ENCODE data around the gene NNMT. TPM values are rescaled to one million over a fixed set of nuclear protein-coding genes. Genes with fewer than 3 reads are reported as not detected.

Gene NNMT
- total and polyA plus RNA-seq, 9 of the 15 experiments (the other 6 are each of a cell fraction or from before 2014, with no cell fraction given), result 6.1 to 15.0 (median 11.2) TPM

DNA sequence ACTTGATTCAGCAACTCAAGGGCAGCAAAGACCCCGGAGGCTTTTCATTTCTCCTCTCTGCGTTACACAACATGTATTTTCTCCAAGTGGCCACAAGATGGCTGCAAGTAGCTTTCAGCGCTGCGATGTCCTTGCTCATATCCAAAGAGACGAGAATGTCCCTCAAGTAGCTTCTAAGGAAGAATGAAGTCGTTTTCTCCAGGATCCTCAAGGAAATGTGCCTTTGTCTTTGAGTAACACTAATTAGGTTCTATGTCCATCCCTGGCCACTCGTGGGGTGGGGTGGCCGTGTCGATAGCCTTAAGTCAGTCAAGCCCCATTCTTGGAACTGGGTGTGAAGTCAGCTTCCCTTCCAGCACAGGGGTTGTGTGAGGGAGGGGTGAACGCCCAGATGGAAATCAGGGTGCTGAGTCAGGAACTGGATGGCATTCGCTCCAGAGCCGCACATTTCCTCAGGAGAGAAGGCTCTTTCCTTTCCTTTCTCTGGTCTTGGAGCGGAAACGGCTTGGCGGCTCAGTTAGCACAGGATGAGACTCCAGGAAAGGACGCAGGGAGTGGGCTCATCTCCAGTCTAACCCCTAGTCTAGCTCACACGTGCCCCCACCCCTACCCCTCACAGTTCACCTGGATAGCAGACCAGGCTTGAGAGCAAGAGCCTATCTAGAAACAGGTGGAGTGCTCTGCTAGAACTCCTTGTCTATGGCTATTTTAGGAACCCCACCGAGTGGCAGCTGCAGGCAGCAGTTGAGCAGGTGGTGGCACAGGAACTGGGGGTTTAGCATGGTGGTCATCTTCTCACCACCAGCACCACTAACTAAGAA lies 44.3 kb downstream of the NNMT start (continued):
- no peak for TF ChIP-seq GATA2 (CRISPR knock-in tag; IDR thresholded peaks at IDR 0.05)
- TF ChIP-seq ZNF77 (CRISPR knock-in tag; IDR thresholded peaks at IDR 0.05), result no peak
- TF ChIP-seq HDAC2 (IDR thresholded peaks at IDR 0.05), result 0 out of 2 replicates have a peak, but pooled peaks have one; percentile 45
- peak; percentile 48; the same call in 1 of the 2 replicates for TF ChIP-seq CEBPG (CRISPR knock-in tag; IDR thresholded peaks at IDR 0.05)
- peak; percentile 75 to 89 for TF ChIP-seq CEBPG (tag; conservative IDR thresholded peaks at IDR 0.05 in 1 of 2, IDR thresholded peaks at IDR 0.05 in 1 of 2)
- peak; percentile 66; the same call in 1 of the 2 replicates for TF ChIP-seq SMARCA4 (IDR thresholded peaks at IDR 0.05)
- TF ChIP-seq, protein P1, sequence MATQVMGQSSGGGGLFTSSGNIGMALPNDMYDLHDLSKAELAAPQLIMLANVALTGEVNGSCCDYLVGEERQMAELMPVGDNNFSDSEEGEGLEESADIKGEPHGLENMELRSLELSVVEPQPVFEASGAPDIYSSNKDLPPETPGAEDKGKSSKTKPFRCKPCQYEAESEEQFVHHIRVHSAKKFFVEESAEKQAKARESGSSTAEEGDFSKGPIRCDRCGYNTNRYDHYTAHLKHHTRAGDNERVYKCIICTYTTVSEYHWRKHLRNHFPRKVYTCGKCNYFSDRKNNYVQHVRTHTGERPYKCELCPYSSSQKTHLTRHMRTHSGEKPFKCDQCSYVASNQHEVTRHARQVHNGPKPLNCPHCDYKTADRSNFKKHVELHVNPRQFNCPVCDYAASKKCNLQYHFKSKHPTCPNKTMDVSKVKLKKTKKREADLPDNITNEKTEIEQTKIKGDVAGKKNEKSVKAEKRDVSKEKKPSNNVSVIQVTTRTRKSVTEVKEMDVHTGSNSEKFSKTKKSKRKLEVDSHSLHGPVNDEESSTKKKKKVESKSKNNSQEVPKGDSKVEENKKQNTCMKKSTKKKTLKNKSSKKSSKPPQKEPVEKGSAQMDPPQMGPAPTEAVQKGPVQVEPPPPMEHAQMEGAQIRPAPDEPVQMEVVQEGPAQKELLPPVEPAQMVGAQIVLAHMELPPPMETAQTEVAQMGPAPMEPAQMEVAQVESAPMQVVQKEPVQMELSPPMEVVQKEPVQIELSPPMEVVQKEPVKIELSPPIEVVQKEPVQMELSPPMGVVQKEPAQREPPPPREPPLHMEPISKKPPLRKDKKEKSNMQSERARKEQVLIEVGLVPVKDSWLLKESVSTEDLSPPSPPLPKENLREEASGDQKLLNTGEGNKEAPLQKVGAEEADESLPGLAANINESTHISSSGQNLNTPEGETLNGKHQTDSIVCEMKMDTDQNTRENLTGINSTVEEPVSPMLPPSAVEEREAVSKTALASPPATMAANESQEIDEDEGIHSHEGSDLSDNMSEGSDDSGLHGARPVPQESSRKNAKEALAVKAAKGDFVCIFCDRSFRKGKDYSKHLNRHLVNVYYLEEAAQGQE (IDR thresholded peaks at IDR 0.05; ENCODE audit: borderline replicate concordance), result peak; percentile 77; the same call in 1 of the 2 replicates
- TF ChIP-seq, protein P1 (CRISPR knock-in tag; IDR thresholded peaks at IDR 0.05; ENCODE audit: low read depth), result no peak
- peak; percentile 81 for TF ChIP-seq SMC3 (conservative IDR thresholded peaks at IDR 0.05; ENCODE audit: insufficient read depth, low read depth, low read length)
- TF ChIP-seq ZNF224 (CRISPR knock-in tag; IDR thresholded peaks at IDR 0.05), result no peak
- peak; percentile 87 to 89 for TF ChIP-seq RAD21 (CRISPR knock-in tag; conservative IDR thresholded peaks at IDR 0.05 in 1 of 2, IDR thresholded peaks at IDR 0.05 in 1 of 2)
- TF ChIP-seq NBN (IDR thresholded peaks at IDR 0.05; ENCODE audit: low read depth), result 0 out of 2 replicates have a peak, but pooled peaks have one; percentile 34
- no peak for TF ChIP-seq NFYB (IDR thresholded peaks at IDR 0.05; ENCODE audit: extremely low read depth, insufficient read length)
- TF ChIP-seq, protein P2, sequence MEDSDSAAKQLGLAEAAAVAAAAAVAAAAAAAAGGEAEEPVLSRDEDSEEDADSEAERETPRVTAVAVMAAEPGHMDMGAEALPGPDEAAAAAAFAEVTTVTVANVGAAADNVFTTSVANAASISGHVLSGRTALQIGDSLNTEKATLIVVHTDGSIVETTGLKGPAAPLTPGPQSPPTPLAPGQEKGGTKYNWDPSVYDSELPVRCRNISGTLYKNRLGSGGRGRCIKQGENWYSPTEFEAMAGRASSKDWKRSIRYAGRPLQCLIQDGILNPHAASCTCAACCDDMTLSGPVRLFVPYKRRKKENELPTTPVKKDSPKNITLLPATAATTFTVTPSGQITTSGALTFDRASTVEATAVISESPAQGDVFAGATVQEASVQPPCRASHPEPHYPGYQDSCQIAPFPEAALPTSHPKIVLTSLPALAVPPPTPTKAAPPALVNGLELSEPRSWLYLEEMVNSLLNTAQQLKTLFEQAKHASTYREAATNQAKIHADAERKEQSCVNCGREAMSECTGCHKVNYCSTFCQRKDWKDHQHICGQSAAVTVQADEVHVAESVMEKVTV (CRISPR knock-in tag; IDR thresholded peaks at IDR 0.05), result peak; percentile 73; the same call in 1 of the 2 replicates
- TF ChIP-seq TRIM24 (IDR thresholded peaks at IDR 0.05), result 0 out of 4 replicates have a peak, but pooled peaks of 1 of the 2 experiments have one; percentile 50
- TF ChIP-seq FOXJ2 (tag; IDR thresholded peaks at IDR 0.05), result 0 out of 2 replicates have a peak, but pooled peaks have one; percentile 43
- peak; percentile 63 for TF ChIP-seq BRD9 (IDR thresholded peaks at IDR 0.05; ENCODE audit: low read depth, partially characterized antibody)
- peak; percentile 92 for TF ChIP-seq CEBPB (tag; IDR thresholded peaks at IDR 0.05)
- peak; percentile 92 for TF ChIP-seq C11orf30 (IDR thresholded peaks at IDR 0.05; ENCODE audit: low read depth)
- TF ChIP-seq NCOR1 (IDR thresholded peaks at IDR 0.05), result no peak

Data from K562 (cell line).